Parathyroid adenoma (tissue), 2 donors: Measurements from ENCODE around the gene KAZN.

ENCODE experiments used
- H2AFZ ChIP-seq: fragments of 300-600 bp; sonication (generic); one replicate; pipeline ENCODE4 v1.7.0; 2017; ENCODE audit warnings: antibody characterized with exemption, mild to moderate bottlenecking
- H3K27ac ChIP-seq: fragments of 300-600 bp; sonication (generic); one replicate; pipeline ENCODE4 v1.7.0; 2017
- H3K27me3 ChIP-seq: fragments of 300-600 bp; sonication (generic); one replicate; pipeline ENCODE4 v1.7.0; 2017; ENCODE audit warnings: low read length; ENCODE audit not compliant: control insufficient read depth, insufficient read depth
- H3K36me3 ChIP-seq: fragments of 300-600 bp; sonication (generic); one replicate; pipeline ENCODE4 v1.7.0; 2017; ENCODE audit warnings: low read length; ENCODE audit not compliant: control insufficient read depth, insufficient read depth
- H3K4me1 ChIP-seq: fragments of 300-600 bp; sonication (generic); one replicate; pipeline ENCODE4 v1.7.0; 2017; ENCODE audit warnings: control low read depth
- H3K4me2 ChIP-seq: fragments of 300-600 bp; sonication (generic); one replicate; pipeline ENCODE4 v1.7.0; 2017; ENCODE audit warnings: low read length
- H3K4me3 ChIP-seq: fragments of 300-600 bp; sonication (generic); one replicate; pipeline ENCODE4 v1.7.0; 2017; ENCODE audit warnings: low read depth, low read length
- H3K79me2 ChIP-seq: fragments of 300-600 bp; sonication (generic); one replicate; pipeline ENCODE4 v1.7.0; 2017; ENCODE audit warnings: control low read depth
- H3K9ac ChIP-seq: fragments of 300-600 bp; sonication (generic); one replicate; pipeline ENCODE4 v1.7.0; 2017; ENCODE audit warnings: mild to moderate bottlenecking
- H3K9me3 ChIP-seq: fragments of 300-600 bp; sonication (generic); one replicate; pipeline ENCODE4 v1.7.0; 2017; ENCODE audit warnings: low read length; ENCODE audit not compliant: control insufficient read depth
- CTCF ChIP-seq: fragments of 300-600 bp; sonication (generic); IDR thresholded peaks from one replicate; pipeline ENCODE4 v1.7.0; 2017; ENCODE audit warnings: antibody characterized with exemption, mild to moderate bottlenecking
- donor health status: primary hyperparathyroidism.

Gene KAZN

GRCh38 chr1:14968251-14968851, 369.9 kb downstream of the KAZN start:
- no peaks in the 10 kb centered on the region for H3K27me3 ChIP-seq
- H2AFZ ChIP-seq, result no peak overlapping the region
- no peak overlapping the region for H3K4me2 ChIP-seq
- H3K9ac ChIP-seq, result no peak overlapping the region
- no peaks in the 10 kb centered on the region for H3K36me3 ChIP-seq
- H3K27ac ChIP-seq, result peak overlapping the region; percentile 54
- no peaks in the 10 kb centered on the region for H3K4me1 ChIP-seq
- no peak for TF ChIP-seq CTCF
- H3K9me3 ChIP-seq, result no peaks in the 10 kb centered on the region
- H3K4me3 ChIP-seq, result no peak overlapping the region
- H3K79me2 ChIP-seq, result peaks cover 18% of the 10 kb centered on the region

GRCh38 chr1:14969006-14969405, 370.5 kb downstream of the KAZN start:
- H3K27me3 ChIP-seq, result no peaks in the 10 kb centered on the region
- H3K27ac ChIP-seq, result peak overlapping the region; percentile 54
- no peaks in the 10 kb centered on the region for H3K36me3 ChIP-seq
- H3K4me3 ChIP-seq, result no peak overlapping the region
- peaks cover 18% of the 10 kb centered on the region for H3K79me2 ChIP-seq
- H3K9ac ChIP-seq, result no peak overlapping the region
- H3K4me2 ChIP-seq, result no peak overlapping the region
- TF ChIP-seq CTCF, result no peak
- no peaks in the 10 kb centered on the region for H3K4me1 ChIP-seq
- no peaks in the 10 kb centered on the region for H3K9me3 ChIP-seq
- no peak overlapping the region for H2AFZ ChIP-seq

DNA sequence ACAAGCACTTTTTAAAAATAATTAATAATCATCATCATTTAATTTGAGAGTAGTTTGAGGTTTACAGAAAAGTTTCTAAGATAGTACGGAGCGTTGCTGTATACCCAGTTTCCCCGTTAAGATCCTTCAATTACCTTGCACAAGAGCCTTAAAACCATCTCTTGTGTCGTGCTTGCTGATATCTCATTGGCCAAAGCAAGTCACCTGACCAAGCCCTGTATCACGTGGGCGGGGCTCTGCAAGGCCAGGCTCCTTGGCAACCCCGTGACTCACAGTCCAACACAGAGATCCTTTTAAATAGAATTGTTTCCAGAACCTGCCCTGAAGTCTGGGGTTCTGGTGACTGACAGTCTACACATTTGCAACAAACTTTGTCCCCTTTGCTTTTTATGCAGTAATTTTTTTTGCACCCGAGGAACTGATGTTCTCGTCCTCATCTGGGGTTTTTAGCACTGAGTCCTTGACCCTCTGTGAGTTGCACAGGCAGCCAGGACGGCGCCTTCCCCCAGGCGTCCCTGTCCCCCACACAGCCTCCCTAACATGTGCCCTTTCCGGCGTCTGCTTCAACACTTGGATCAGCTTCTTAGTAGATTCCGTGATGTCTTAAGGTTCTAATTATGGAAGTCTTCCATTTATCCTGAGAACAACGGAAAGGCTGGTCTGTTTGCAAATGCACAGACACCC, 371.8 kb downstream of the KAZN start:
- Histone ChIP-seq H3K27me3 (no peaks in the 10 kb centered on the region), H3K4me1 (no peaks in the 10 kb centered on the region), H2AFZ (no peak overlapping the region), H3K4me2 (no peak overlapping the region), H3K27ac (no peak overlapping the region), H3K9ac (no peak overlapping the region), H3K9me3 (no peaks in the 10 kb centered on the region), H3K79me2 (peaks cover 18% of the 10 kb centered on the region), H3K36me3 (no peaks in the 10 kb centered on the region), H3K4me3 (no peak overlapping the region)
- no peak for TF ChIP-seq CTCF

- no peak overlapping the region for H2AFZ ChIP-seq
- H3K79me2 ChIP-seq, result peaks cover 18% of the 10 kb centered on the region
- no peak overlapping the region for H3K4me2 ChIP-seq
- H3K4me3 ChIP-seq, result no peak overlapping the region
- no peaks in the 10 kb centered on the region for H3K9me3 ChIP-seq
- H3K9ac ChIP-seq, result no peak overlapping the region
- no peak overlapping the region for H3K27ac ChIP-seq
- no peak for TF ChIP-seq CTCF
- no peaks in the 10 kb centered on the region for H3K27me3 ChIP-seq
- no peaks in the 10 kb centered on the region for H3K4me1 ChIP-seq
- no peaks in the 10 kb centered on the region for H3K36me3 ChIP-seq
Observed at GRCh38 chr1:14970799-14971141, 372.3 kb downstream of the KAZN start.

- no peaks in the 10 kb centered on the region for H3K4me1 ChIP-seq
- no peak overlapping the region for H3K27ac ChIP-seq
Observed at GRCh38 chr1:14971221-14971620, 372.7 kb downstream of the KAZN start.

More at GRCh38 chr1:14971221-14971620, 372.7 kb downstream of the KAZN start:
- H3K36me3 ChIP-seq, result no peaks in the 10 kb centered on the region
- H3K27me3 ChIP-seq, result no peaks in the 10 kb centered on the region
- no peak for TF ChIP-seq CTCF
- no peak overlapping the region for H3K9ac ChIP-seq
- H3K9me3 ChIP-seq, result no peaks in the 10 kb centered on the region
- no peak overlapping the region for H3K4me2 ChIP-seq
- H3K4me3 ChIP-seq, result no peak overlapping the region
- no peak overlapping the region for H2AFZ ChIP-seq
- peaks cover 19% of the 10 kb centered on the region for H3K79me2 ChIP-seq
